NCI-H187 treated with DMSO at 0.1 percent for 48 hours (cell line): ENCODE measurements around the gene COA3.

Source experiments
- DNase-seq: peaks from one replicate; lab custom pipeline; 2025; lab: John Stamatoyannopoulos, UW

COA3 gene

GRCh38 chr17:42750739-42751344, 47.7 kb downstream of the COA3 start:
- no peak for DNase-seq

- no peak for DNase-seq
Measured at GRCh38 chr17:42748908-42749798, 49.4 kb downstream of the COA3 start.

DNA sequence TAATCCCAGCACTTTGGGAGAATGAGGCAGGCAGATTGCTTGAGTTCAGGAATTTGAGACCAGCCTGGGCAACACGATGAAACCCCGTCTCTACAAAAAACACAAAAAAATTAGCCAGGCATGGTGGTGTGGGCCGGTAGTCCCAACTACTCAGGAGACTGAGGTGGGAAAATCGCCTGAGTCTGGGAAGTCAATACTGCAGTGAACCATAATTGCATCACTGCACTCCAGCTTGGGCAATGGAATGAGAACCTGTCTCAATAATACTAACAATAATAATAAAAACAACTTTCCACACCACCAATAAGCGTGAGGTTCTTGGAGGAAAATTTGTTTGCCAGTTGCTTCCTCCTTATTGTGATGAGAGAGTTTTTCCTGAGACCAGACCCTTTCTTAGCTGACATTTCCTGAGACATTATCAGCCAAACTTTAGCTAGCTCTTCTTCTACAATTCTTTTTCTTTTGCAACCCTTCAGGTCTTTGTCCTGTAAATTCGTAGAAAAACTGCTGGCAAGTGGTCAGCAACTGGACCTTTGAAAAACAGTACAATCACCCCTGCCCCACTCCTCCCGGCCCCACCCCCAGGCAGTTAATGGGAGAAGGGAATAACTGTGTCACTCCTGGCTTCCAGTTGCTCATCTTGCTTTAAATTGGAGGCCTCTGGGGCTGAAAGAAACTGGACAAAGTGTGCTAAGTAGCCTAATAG, 50.1 kb downstream of the COA3 start:
- DNase-seq = no peak
